HEK293T (cell line): Measurements from ENCODE around the gene POLR2F.

ENCODE experiments used
- CTCF ChIA-PET: fragments of 350-600 bp; formaldehyde crosslinking; extraction: SDS; loops from one replicate; lab custom pipeline; 2021; ENCODE audit warnings: antibody characterized with exemption, inconsistent platforms; lab: Yijun Ruan, JAX
- POLR2A ChIA-PET: fragments of 350-600 bp; formaldehyde crosslinking; extraction: SDS; loops from one replicate; lab custom pipeline; 2020; ENCODE audit warnings: antibody characterized with exemption, inconsistent platforms; lab: Yijun Ruan, JAX
- DNase-seq: peaks from one replicate; pipeline ENCODE4 v3.0.0; 2012; ENCODE audit warnings: mixed read lengths; ENCODE audit errors: extremely low spot score
- ARNT ChIP-seq: fragments of 450-650 bp; IDR thresholded peaks from 2 replicates; pipeline ENCODE4 v1.6.1; 2017; ENCODE audit warnings: mild to moderate bottlenecking
- BHLHE40 ChIP-seq: fragments of 450-650 bp; IDR thresholded peaks from 2 replicates; pipeline ENCODE4 v1.6.1; 2016; ENCODE audit warnings: mild to moderate bottlenecking, moderate library complexity, borderline replicate concordance
- CTBP1 ChIP-seq: fragments of 450-650 bp; IDR thresholded peaks from 2 replicates; pipeline ENCODE4 v1.6.1; 2016; ENCODE audit warnings: borderline replicate concordance
- ELF4 ChIP-seq: fragments of 450-650 bp; IDR thresholded peaks from 2 replicates; pipeline ENCODE4 v1.6.1; 2017; ENCODE audit warnings: antibody characterized with exemption
- FOXA1 ChIP-seq: fragments of 450-650 bp; IDR thresholded peaks from 2 replicates; pipeline ENCODE4 v1.6.1; 2016; ENCODE audit warnings: mild to moderate bottlenecking
- FOXK2 ChIP-seq: fragments of 450-650 bp; IDR thresholded peaks from 2 replicates; pipeline ENCODE4 v1.6.1; 2016; ENCODE audit warnings: mild to moderate bottlenecking
- FOXM1 ChIP-seq: fragments of 450-650 bp; IDR thresholded peaks from 2 replicates; pipeline ENCODE4 v1.6.1; 2017; ENCODE audit warnings: mild to moderate bottlenecking, borderline replicate concordance
- HDGF ChIP-seq: fragments of 450-650 bp; IDR thresholded peaks from 2 replicates; pipeline ENCODE4 v1.6.1; 2017; ENCODE audit warnings: antibody characterized with exemption, borderline replicate concordance
- L3MBTL2 ChIP-seq: fragments of 450-650 bp; conservative IDR thresholded peaks from 2 replicates; pipeline ENCODE4 v1.6.1; 2016; ENCODE audit warnings: mild to moderate bottlenecking
- LEF1 ChIP-seq: fragments of 450-650 bp; IDR thresholded peaks from 2 replicates; pipeline ENCODE4 v1.6.1; 2017; ENCODE audit warnings: mild to moderate bottlenecking, borderline replicate concordance
- NFRKB ChIP-seq: fragments of 450-650 bp; IDR thresholded peaks from 2 replicates; pipeline ENCODE4 v1.6.1; 2016; ENCODE audit warnings: mild to moderate bottlenecking, moderate library complexity
- PKNOX1 ChIP-seq: fragments of 450-650 bp; IDR thresholded peaks from 2 replicates; pipeline ENCODE4 v1.6.1; 2016
- SP1 ChIP-seq: fragments of 450-650 bp; IDR thresholded peaks from 2 replicates; pipeline ENCODE4 v1.6.1; 2017
- SUZ12 ChIP-seq: fragments of 450-650 bp; IDR thresholded peaks from 2 replicates; pipeline ENCODE4 v1.6.1; 2016; ENCODE audit warnings: mild to moderate bottlenecking
- TARDBP ChIP-seq: fragments of 450-650 bp; IDR thresholded peaks from 2 replicates; pipeline ENCODE4 v1.6.1; 2016
- ZNF384 ChIP-seq: fragments of 450-650 bp; IDR thresholded peaks from 2 replicates; pipeline ENCODE4 v1.6.1; 2016

POLR2F gene

DNA sequence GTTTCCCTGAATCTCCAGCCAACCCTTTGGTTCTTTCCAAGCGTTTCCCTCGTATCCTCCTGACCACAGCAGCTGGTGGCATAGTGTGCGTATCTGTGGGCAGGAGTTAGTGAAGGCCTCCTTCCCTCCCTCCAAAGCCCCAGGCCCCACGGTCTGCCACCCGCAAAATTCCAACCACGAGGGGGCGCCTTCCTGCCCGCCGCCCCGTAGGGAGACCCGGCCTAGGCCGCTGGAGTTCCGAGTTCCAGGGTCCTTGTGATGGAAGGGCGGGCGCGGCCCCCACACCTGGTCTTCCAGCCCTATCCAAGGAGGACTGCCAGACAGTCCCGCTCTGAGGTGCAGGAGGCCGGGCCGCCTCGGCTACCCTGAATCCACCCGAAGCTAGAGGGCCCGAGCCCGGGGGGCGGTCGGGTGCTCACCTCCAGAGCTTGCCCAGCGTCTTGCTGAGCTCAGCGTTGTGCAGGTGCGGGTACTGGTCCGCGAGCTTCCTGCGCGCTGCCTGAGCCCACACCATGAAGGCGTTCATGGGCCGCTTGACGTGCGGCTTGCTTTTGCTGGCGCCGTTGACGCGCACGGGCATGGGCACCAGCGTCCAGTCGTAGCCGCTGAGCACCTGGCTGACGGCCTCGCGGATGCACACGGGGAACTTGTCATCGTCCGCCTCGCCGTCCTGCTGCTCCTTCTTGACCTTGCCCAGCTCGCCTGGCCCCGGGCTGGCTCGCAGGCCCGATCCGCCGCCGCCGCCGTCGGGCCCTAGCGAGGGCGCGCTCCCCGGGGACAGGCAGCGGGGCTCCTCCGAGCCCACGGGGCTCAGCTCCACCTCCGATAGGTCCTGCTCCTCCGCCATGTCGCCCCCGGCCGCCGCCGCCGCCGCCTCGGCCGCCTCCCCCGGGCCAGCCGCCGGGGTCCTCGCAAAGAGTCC lies 29.7 kb downstream of the POLR2F start:
- ChIA-PET CTCF (interaction anchor here (0.5 to 1.4 kb wide), 2 partner anchors 23 to 147 kb away, joined by 3 read pairs; no protein-coding TSS in a partner anchor), POLR2A (no interaction called here)
- no peak for DNase-seq
- TF ChIP-seq SP1 (no peak), FOXA1 (no peak), FOXK2 (no peak), CTBP1 (no peak), NFRKB (no peak), ZNF384 (no peak), HDGF (no peak), TARDBP (no peak), BHLHE40 (no peak), ELF4 (no peak), ARNT (no peak), LEF1 (no peak), PKNOX1 (no peak), SUZ12 (no peak), L3MBTL2 (no peak), FOXM1 (no peak)

DNA sequence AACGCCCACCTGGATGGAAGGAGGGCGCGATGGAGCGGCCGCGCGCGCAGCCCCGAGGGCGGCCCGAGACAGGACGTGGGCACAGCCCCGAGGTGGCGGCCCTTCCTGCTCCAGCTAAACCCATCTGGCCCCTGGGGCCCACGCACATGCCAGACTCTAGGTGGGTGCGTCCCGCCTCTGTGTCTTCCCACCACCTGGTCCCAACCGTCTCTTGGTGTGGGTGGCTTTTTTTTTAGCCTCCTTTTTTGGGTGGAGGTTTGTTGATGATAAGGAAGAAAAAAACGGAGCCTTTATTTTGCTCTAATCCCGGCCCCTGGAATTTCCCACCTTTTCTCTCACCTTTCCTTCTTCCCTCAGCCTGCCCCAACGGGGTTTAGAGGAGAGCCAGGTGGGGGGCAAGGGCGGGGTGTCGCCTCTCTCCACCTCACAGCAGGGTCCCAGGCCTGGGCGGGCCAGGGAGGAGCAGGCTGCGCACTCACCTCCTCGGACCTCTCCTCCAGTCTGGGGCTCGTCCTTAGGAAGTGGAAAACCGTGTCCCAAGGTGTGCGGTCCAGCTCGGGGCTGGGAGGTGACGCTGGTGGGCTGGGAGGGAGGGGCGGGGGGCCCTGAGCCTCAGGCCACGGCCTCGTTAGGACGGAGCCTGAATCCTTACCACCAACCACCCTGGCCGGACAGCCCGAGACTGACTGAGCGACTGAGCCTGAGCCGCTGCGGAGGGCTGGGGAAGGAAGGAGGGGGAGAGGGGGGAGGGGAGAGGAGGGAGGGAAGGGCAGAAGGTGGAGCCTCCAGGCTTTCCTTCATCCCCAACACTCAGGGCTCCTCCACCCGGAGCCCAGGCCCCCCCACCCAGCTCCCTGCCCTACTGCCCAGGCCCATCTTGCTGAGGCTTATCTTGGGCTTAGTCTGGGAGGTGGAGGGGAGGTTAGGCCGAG lies 30.6 kb downstream of the POLR2F start, which contains the start of gene SOX10:
TSS of gene SOX10 (minus strand) at position 696 of the 932 bp plus-strand sequence. CDS start 771 bp downstream, outside the sequence.
- DNase-seq = no peak
- POLR2A ChIA-PET = no interaction called here
- no peak for TF ChIP-seq NFRKB
- no peak for TF ChIP-seq BHLHE40
- no peak for TF ChIP-seq L3MBTL2
- no peak for TF ChIP-seq TARDBP
- no peak for TF ChIP-seq HDGF
- no peak for TF ChIP-seq ELF4
- no peak for TF ChIP-seq FOXA1
- no peak for TF ChIP-seq ZNF384
- TF ChIP-seq CTBP1 = no peak
- TF ChIP-seq FOXM1 = no peak
- no peak for TF ChIP-seq PKNOX1
- TF ChIP-seq FOXK2 = no peak
- CTCF ChIA-PET = interaction anchor here (0.5 kb wide), 1 partner anchor 148 kb away, joined by 3 read pairs; no protein-coding TSS in a partner anchor

GRCh38 chr22:37985050-37985585 lies 31.6 kb downstream of the POLR2F start:
- ChIA-PET CTCF (no interaction called here), POLR2A (no interaction called here)
- no peak for DNase-seq
- no peak for TF ChIP-seq HDGF
- no peak for TF ChIP-seq LEF1
- no peak for TF ChIP-seq FOXM1
- no peak for TF ChIP-seq SP1
- TF ChIP-seq ARNT = no peak
- TF ChIP-seq BHLHE40 = no peak
- no peak for TF ChIP-seq SUZ12

DNA sequence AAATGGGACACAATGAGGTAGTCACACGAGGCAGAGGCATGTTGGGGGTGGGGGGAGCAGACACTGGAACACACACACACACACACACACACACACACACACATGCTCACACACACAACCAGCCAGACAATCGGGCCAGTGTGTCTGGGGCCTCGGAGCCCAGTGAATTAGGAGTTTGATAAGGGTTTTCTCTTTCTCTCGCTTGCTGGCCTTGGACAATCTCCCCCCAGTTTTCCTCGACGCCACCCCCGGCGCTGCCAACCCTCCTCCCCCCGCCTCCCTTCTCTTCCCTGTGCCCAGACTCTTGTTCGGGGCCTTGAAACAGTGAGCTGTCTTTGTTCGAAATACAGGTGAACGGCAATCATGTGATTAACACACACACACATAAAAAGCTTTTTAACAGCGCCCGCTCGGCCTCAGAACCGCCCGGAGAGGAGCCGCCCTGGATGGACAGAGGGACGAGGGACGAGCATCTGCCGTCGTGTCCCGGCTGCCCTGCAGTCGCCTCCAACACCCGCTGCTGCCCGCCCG lies 32.3 kb downstream of the POLR2F start:
- POLR2A ChIA-PET = no interaction called here
- no peak for DNase-seq
- no peak for TF ChIP-seq TARDBP
- TF ChIP-seq FOXM1 = no peak
- CTCF ChIA-PET = no interaction called here

DNA sequence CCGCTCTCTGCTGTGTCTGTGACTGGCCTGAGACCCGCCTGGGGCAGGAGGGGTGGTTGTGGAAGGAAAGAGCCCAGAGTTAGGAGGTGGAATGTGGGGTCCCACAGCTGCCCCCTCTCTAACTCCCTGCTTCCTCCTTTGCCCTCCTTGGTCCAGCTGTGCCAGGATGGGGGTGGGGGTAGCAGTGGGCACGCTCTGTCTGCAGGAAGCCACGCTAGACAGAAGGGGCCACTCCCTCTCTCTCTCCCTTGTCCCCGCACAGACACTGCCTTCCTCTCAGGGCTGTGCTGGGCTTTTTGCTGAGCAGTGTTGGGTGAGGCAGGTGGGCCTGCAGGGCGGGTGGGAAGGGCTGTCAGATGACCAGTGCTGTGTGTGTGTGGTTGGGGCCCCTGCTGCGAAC lies 32.9 kb downstream of the POLR2F start:
- ChIA-PET POLR2A (no interaction called here), CTCF (no interaction called here)
- TF ChIP-seq ELF4 (no peak), ZNF384 (no peak), L3MBTL2 (no peak), SUZ12 (no peak), HDGF (no peak), FOXA1 (no peak), PKNOX1 (no peak), TARDBP (no peak), FOXM1 (no peak), CTBP1 (no peak), BHLHE40 (no peak)
- no peak for DNase-seq
